OCI-LY3 (cell line): Measurements from ENCODE around the gene SH3PXD2A.

ENCODE experiments used
- H2AFZ ChIP-seq: fragments of 200-600, 300-600 bp; shearing (Covaris generic); 2 replicates; pipeline ENCODE4 v1.6.0; 2014; ENCODE audit warnings: antibody characterized with exemption, low read depth, low read length
- H3K27ac ChIP-seq: fragments of 200-600, 300-600 bp; sonication (generic); 2 replicates; pipeline ENCODE4 v1.5.1; 2014; ENCODE audit warnings: mild to moderate bottlenecking, low read length, moderate library complexity, mixed read lengths
- H3K27me3 ChIP-seq: fragments of 200-600, 300-600 bp; sonication (generic); 2 replicates; pipeline ENCODE4 v1.6.1; 2014; ENCODE audit warnings: low read depth, low read length, mixed read lengths
- H3K36me3 ChIP-seq: fragments of 200-600, 300-600 bp; sonication (generic); replicated peaks from 2 replicates; pipeline ENCODE3; 2014; ENCODE audit warnings: low read depth, low read length, mixed read lengths
- H3K4me1 ChIP-seq: fragments of 300-600, 200-600 bp; sonication (generic); 2 replicates; pipeline ENCODE4 v1.6.1; 2014; ENCODE audit warnings: low read length, mixed read lengths
- H3K4me2 ChIP-seq: fragments of 200-600, 300-600 bp; sonication (generic); 2 replicates; pipeline ENCODE4 v1.6.1; 2014; ENCODE audit warnings: low read length, mixed read lengths
- H3K4me3 ChIP-seq: fragments of 300-600, 200-600 bp; sonication (generic); 2 replicates; pipeline ENCODE4 v1.5.1; 2014; ENCODE audit warnings: antibody characterized with exemption, mild to moderate bottlenecking, low read length, moderate library complexity
- H3K79me2 ChIP-seq: fragments of 300-600, 200-600 bp; shearing (Covaris generic); 2 replicates; pipeline ENCODE4 v1.6.1; 2014; ENCODE audit warnings: mild to moderate bottlenecking, low read length, mixed read lengths
- H3K9ac ChIP-seq: fragments of 300-600, 200-600 bp; shearing (Covaris generic); 2 replicates; pipeline ENCODE4 v1.6.0; 2014; ENCODE audit warnings: mild to moderate bottlenecking, low read length, moderate library complexity
- H3K9me3 ChIP-seq: fragments of 200-600, 300-600 bp; shearing (Covaris generic); 2 replicates; pipeline ENCODE4 v1.6.1; 2014; ENCODE audit warnings: low read length, mixed read lengths; ENCODE audit not compliant: insufficient read depth
- H4K20me1 ChIP-seq: fragments of 200-600, 300-600 bp; sonication (generic); 2 replicates; pipeline ENCODE4 v1.6.1; 2016; ENCODE audit warnings: low read length, mixed read lengths; ENCODE audit not compliant: insufficient read depth
- EZH2phosphoT487 ChIP-seq: fragments of 200-600 bp; shearing (Covaris generic); IDR thresholded peaks from 2 replicates; pipeline ENCODE4 v1.6.1; 2018; ENCODE audit warnings: antibody characterized with exemption, mixed run types, low read depth
- TF ChIP-seq, protein P1 (sequence below): fragments of 200-600, 300-600 bp; sonication (generic); IDR thresholded peaks from 2 replicates; pipeline ENCODE4 v1.5.1; 2014; ENCODE audit warnings: antibody characterized with exemption, low read length, low read depth

SH3PXD2A gene

DNA sequence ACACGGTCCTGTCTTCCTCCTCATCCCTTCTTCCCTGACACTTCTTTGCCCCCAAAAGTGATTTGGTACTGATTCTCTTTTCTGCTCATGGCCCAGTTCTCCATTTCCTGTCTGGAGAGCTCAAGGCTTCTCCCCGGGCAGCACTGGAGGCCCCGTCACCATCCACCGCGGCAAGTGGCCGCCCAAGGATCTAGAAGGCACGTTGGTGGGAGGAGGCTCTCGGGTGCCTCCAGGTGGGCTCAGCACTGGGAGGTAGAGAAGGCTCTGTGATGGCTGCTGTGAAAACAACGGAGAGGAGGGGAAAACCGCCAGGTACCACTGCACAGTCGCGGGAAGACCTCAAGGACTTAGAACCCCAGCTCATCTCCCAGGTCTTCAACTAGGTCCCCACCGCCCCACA lies 227.5 kb downstream of the SH3PXD2A start:
- TF ChIP-seq, protein P1, sequence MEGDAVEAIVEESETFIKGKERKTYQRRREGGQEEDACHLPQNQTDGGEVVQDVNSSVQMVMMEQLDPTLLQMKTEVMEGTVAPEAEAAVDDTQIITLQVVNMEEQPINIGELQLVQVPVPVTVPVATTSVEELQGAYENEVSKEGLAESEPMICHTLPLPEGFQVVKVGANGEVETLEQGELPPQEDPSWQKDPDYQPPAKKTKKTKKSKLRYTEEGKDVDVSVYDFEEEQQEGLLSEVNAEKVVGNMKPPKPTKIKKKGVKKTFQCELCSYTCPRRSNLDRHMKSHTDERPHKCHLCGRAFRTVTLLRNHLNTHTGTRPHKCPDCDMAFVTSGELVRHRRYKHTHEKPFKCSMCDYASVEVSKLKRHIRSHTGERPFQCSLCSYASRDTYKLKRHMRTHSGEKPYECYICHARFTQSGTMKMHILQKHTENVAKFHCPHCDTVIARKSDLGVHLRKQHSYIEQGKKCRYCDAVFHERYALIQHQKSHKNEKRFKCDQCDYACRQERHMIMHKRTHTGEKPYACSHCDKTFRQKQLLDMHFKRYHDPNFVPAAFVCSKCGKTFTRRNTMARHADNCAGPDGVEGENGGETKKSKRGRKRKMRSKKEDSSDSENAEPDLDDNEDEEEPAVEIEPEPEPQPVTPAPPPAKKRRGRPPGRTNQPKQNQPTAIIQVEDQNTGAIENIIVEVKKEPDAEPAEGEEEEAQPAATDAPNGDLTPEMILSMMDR: no peak
- no peak for TF ChIP-seq EZH2phosphoT487
- Histone ChIP-seq H3K27me3 (no peaks in the 10 kb centered on the region), H4K20me1 (0 out of 2 replicates have a peak, but pooled peaks cover 2% of the 10 kb centered on the region), H3K27ac (no peak overlapping the region), H3K4me3 (no peak overlapping the region), H3K36me3 (no peaks in the 10 kb centered on the region), H3K9me3 (no peaks in the 10 kb centered on the region), H2AFZ (no peak overlapping the region), H3K9ac (no peak overlapping the region), H3K79me2 (no peaks in the 10 kb centered on the region), H3K4me2 (no peak overlapping the region), H3K4me1 (no peaks in the 10 kb centered on the region)

DNA sequence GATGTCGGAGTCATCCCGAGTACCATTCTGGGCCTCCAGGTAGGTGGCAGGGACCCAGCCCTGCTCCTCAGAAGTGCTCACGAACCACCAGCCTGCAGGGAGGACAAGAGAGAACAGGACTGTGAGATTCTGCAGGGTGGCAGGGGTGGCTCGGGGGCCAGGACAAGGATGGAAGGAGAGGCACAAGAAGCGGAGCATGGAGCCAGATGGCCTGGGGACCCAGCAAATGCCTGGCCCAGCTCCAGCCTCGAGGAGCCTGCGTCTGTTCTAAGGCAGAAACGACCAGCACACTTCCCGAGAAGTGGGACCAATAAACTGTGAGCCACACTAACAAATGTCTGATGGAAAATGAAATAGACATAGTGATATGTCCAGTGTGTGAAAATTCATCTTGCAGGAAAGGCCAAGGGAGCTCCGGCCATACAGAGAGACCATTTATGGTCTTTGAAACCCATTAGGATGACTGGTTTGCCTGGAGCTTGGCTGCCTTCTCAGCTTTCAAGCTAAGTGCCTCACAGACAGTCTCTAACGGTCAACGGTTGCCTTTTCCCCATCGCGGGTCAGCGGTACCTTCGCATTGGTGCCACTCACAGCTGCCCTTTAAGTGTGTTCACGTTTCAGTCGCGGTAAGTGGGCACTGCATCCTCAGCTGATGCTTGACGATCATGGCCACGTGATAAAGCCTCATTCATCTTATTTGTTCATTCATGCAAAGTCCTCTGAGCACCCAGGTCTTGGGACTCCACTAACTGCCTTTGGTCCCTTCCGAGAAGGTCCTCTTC lies 228.1 kb downstream of the SH3PXD2A start:
- no peak overlapping the region for H3K27ac ChIP-seq

DNA sequence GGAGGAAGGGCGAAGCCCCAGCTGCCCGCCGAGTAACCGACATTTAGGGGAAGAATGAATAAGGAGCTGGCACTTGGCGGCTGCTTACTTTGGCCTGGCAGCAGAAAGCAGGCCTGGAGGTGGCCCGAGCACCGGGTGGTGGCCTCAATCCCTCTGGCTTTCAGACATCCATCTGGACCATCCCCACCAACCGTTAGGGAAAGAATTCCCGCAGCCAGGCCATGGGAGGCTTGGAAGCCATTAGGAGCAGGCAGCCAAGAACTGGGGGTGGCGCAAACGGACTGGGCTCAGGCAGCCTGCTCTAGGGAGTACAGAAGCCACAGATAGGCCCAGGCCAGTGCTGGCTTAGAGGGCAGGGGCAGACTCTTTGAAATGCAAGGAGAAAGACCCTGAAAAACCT lies 229.2 kb downstream of the SH3PXD2A start:
- Histone ChIP-seq H2AFZ (no peak overlapping the region), H3K9ac (no peak overlapping the region), H3K9me3 (no peaks in the 10 kb centered on the region), H3K27ac (no peak overlapping the region), H3K4me3 (no peak overlapping the region), H3K27me3 (no peaks in the 10 kb centered on the region), H4K20me1 (no peaks in the 10 kb centered on the region), H3K36me3 (no peaks in the 10 kb centered on the region), H3K4me1 (no peaks in the 10 kb centered on the region), H3K4me2 (no peak overlapping the region), H3K79me2 (no peaks in the 10 kb centered on the region)
- TF ChIP-seq, protein P1: no peak
- no peak for TF ChIP-seq EZH2phosphoT487

More for the DNA sequence above, 228.1 kb downstream of the SH3PXD2A start:
- H3K9me3 ChIP-seq: no peaks in the 10 kb centered on the region
- no peak overlapping the region for H3K4me3 ChIP-seq
- H4K20me1 ChIP-seq: 0 out of 2 replicates have a peak, but pooled peaks cover 2% of the 10 kb centered on the region
- TF ChIP-seq EZH2phosphoT487: no peak
- TF ChIP-seq, protein P1: no peak
- no peak overlapping the region for H3K4me2 ChIP-seq
- H3K9ac ChIP-seq: no peak overlapping the region
- no peaks in the 10 kb centered on the region for H3K79me2 ChIP-seq
- H3K27me3 ChIP-seq: no peaks in the 10 kb centered on the region
- H3K36me3 ChIP-seq: no peaks in the 10 kb centered on the region
- no peaks in the 10 kb centered on the region for H3K4me1 ChIP-seq
- H2AFZ ChIP-seq: no peak overlapping the region

DNA sequence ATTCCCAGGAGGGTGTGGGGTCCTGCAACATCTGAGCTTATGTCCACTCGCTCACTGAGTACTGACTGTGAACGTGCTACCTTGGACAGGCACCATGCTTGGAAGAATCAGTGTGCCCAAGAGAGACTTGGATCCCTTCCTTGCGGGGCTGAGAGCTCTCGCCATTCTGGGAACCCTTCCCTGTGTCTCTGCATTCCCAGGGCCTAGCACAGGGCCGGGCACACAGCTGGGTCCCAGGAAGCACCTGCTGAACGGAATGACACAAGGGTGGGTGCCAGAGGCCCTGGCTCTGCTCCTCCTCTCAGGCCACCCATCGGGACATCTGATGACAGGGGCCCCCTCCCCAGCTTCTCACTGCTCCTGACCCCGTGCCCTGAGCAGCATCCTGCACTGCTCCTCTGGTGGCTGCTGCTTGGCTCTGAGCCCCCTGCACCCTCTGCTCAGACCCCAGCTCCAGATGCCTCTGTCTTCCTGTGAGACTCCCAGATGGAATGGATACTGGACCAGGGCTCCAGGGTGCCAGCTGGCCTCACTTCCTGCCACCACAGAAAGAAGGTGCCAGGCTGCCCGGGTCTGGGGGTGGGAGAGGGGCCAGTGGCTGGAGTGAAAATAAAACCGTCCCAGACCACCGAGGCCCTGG lies 232.3 kb downstream of the SH3PXD2A start:
- H3K27ac ChIP-seq: no peak overlapping the region
- no peak overlapping the region for H3K9ac ChIP-seq
- no peaks in the 10 kb centered on the region for H3K4me1 ChIP-seq
- H3K4me2 ChIP-seq: no peak overlapping the region
- TF ChIP-seq, protein P1: no peak
- no peak for TF ChIP-seq EZH2phosphoT487
- no peaks in the 10 kb centered on the region for H3K36me3 ChIP-seq
- H4K20me1 ChIP-seq: no peaks in the 10 kb centered on the region
- H3K27me3 ChIP-seq: no peaks in the 10 kb centered on the region
- no peaks in the 10 kb centered on the region for H3K9me3 ChIP-seq
- H3K4me3 ChIP-seq: no peak overlapping the region
- H2AFZ ChIP-seq: no peak overlapping the region
- H3K79me2 ChIP-seq: no peaks in the 10 kb centered on the region
